Colon (tissue), 2 donors: ENCODE measurements around the gene SV2B.

ENCODE experiments used
- FAIRE-seq: peaks from 2 replicates; lab custom pipeline; 2012; peaks lifted over from hg19 to GRCh38; lab: Jason Lieb, UNC
- donor health status: control.
- donor health status: control.

SV2B gene

GRCh38 chr15:91228890-91229289 is 128.8 kb downstream of the SV2B start:
- FAIRE-seq, result no peak

- no peak for FAIRE-seq
These were observed 131.6 kb downstream of the SV2B start for GRCh38 chr15:91231703-91232102.

- FAIRE-seq, result no peak
These were observed 134.7 kb downstream of the SV2B start for GRCh38 chr15:91234759-91235158.

- FAIRE-seq, result no peak
These were observed 135.3 kb downstream of the SV2B start for GRCh38 chr15:91235376-91235775.

GRCh38 chr15:91237445-91237844 is 137.4 kb downstream of the SV2B start:
- no peak for FAIRE-seq

GRCh38 chr15:91238644-91239425 is 138.8 kb downstream of the SV2B start:
- FAIRE-seq, result no peak

- no peak for FAIRE-seq
These were observed 143.8 kb downstream of the SV2B start for GRCh38 chr15:91243826-91244225.

- FAIRE-seq, result no peak
These were observed 144.9 kb downstream of the SV2B start for GRCh38 chr15:91244919-91245318.

- no peak for FAIRE-seq
These were observed 146.9 kb downstream of the SV2B start for GRCh38 chr15:91246998-91247397.

- FAIRE-seq, result no peak
These were observed 149.5 kb downstream of the SV2B start for GRCh38 chr15:91249591-91249990.

- no peak for FAIRE-seq
These were observed 152.3 kb downstream of the SV2B start for GRCh38 chr15:91252322-91252721.

- no peak for FAIRE-seq
These were observed 152.7 kb downstream of the SV2B start for GRCh38 chr15:91252756-91253155.

GRCh38 chr15:91253605-91254004 is 153.5 kb downstream of the SV2B start:
- FAIRE-seq, result no peak

GRCh38 chr15:91254766-91255165 is 154.7 kb downstream of the SV2B start:
- no peak for FAIRE-seq

GRCh38 chr15:91255670-91256192 is 155.7 kb downstream of the SV2B start:
- FAIRE-seq, result no peak

GRCh38 chr15:91257746-91258414 is 157.8 kb downstream of the SV2B start:
- no peak for FAIRE-seq

GRCh38 chr15:91258415-91258759 is 158.3 kb downstream of the SV2B start:
- FAIRE-seq, result no peak

GRCh38 chr15:91259077-91259476 is 159.0 kb downstream of the SV2B start:
- FAIRE-seq, result no peak

GRCh38 chr15:91261345-91261744 is 161.3 kb downstream of the SV2B start:
- FAIRE-seq, result no peak

- no peak for FAIRE-seq
These were observed 163.8 kb downstream of the SV2B start for GRCh38 chr15:91263632-91264531.

- FAIRE-seq, result no peak
These were observed 164.7 kb downstream of the SV2B start for GRCh38 chr15:91264651-91265351.

- FAIRE-seq, result no peak
These were observed 165.4 kb downstream of the SV2B start for GRCh38 chr15:91265416-91265940.
